GM12892 (cell line): Measurements from ENCODE around the gene TNPO3.

Experiments
- POLR2A ChIP-seq: IDR thresholded peaks from 2 replicates; pipeline ENCODE4 v1.6.1; 2011; ENCODE audit warnings: low read depth, low read length, control low read depth
- TAF1 ChIP-seq: IDR thresholded peaks from 2 replicates; pipeline ENCODE4 v1.6.1; 2011; ENCODE audit warnings: low read depth, mild to moderate bottlenecking, control low read depth, low read length, borderline replicate concordance

DNA sequence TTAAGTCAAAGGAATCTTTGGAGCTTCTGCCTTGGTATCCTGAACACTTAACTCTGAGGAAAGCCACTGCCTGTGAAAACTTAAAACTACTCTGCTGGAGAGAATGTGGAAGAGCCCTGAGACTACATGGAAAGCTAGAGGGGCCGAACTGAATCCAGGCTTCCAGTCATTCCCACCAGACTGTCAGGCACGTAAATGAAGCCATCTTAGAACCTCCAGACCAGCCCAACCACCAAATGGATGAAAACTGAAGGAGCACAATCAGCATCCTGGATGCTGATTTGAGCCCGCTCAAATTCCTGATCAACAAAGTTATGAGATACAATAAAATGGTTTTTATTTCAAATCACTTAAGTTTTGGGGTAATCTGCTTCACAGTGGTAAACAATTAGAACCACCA is 30.8 kb downstream of the TNPO3 start:
- TF ChIP-seq TAF1, result no peak
- TF ChIP-seq POLR2A, result no peak
